Measurements from ENCODE around the gene GPX4. TPM values are rescaled to one million over a fixed set of nuclear protein-coding genes. Genes with fewer than 3 reads are reported as not detected.

GPX4 gene
- total and polyA plus RNA-seq, 2 of the 13 experiments (the other 11 are each of a cell fraction or from before 2014, with no cell fraction given) = 535 to 613 TPM

- TF ChIP-seq ZNF557 (CRISPR knock-in tag; IDR thresholded peaks at IDR 0.05) (no peak), CC2D1A (CRISPR knock-in tag; IDR thresholded peaks at IDR 0.05) (no peak), NFKBIZ (CRISPR knock-in tag; IDR thresholded peaks at IDR 0.05) (0 out of 2 replicates have a peak, but pooled peaks have one; percentile 8), RBAK (CRISPR knock-in tag; IDR thresholded peaks at IDR 0.05) (no peak), ZBTB46 (CRISPR knock-in tag; IDR thresholded peaks at IDR 0.05; ENCODE audit: borderline replicate concordance) (no peak), HNRNPLL (IDR thresholded peaks at IDR 0.05; ENCODE audit: low read depth, low read length, poor library complexity, severe bottlenecking) (peak; percentile 65), ZSCAN29 (CRISPR knock-in tag; conservative IDR thresholded peaks at IDR 0.05) (no peak), RERE (CRISPR knock-in tag; IDR thresholded peaks at IDR 0.05; ENCODE audit: low read depth) (no peak), KLF16 (CRISPR knock-in tag; IDR thresholded peaks at IDR 0.05) (peak in 1 of 2 experiments; percentile 72; a peak in 2 of 4 replicates), ZSCAN12 (CRISPR knock-in tag; IDR thresholded peaks at IDR 0.05) (no peak), SAFB2 (CRISPR knock-in tag; IDR thresholded peaks at IDR 0.05; ENCODE audit: borderline replicate concordance, low read depth) (peak; percentile 44; the same call in 1 of the 2 replicates), SP140L (CRISPR knock-in tag; IDR thresholded peaks at IDR 0.05; ENCODE audit: borderline replicate concordance) (no peak), TEAD2 (CRISPR knock-in tag; IDR thresholded peaks at IDR 0.05) (no peak), ZBTB2 (CRISPR knock-in tag; IDR thresholded peaks at IDR 0.05; ENCODE audit: low read depth) (no peak), STAT6 (CRISPR knock-in tag; IDR thresholded peaks at IDR 0.05; ENCODE audit: borderline replicate concordance) (no peak), ZNF576 (CRISPR knock-in tag; IDR thresholded peaks at IDR 0.05) (no peak), YEATS2 (CRISPR knock-in tag; IDR thresholded peaks at IDR 0.05; ENCODE audit: borderline replicate concordance) (peak; percentile 66; the same call in 1 of the 2 replicates)
Observed at GRCh38 chr19:1103708-1104310, at the start of gene GPX4 (continued).
